Endothelial cell of umbilical vein (primary cell): Measurements from ENCODE around the gene WDR76. TPM values are rescaled to one million over a fixed set of nuclear protein-coding genes. Genes with fewer than 3 reads are reported as not detected.

Experiments used
- BruUV-seq: library from RNA; stranded (reverse); fragments of 400-500 nt; replicated peaks from 2 replicates; lab custom pipeline; 2021; lab: Mats Ljungman, UMichigan
- CTCF ChIA-PET: fragments of 300-600, 350-600 bp; sonication (Branson Sonifier 250); formaldehyde crosslinking; loops from one replicate; lab custom pipeline; 2021; ENCODE audit warnings: antibody characterized with exemption, inconsistent platforms; lab: Charles Lee
- POLR2A ChIA-PET: fragments of 300-600, 350-600 bp; sonication (Branson Sonifier 250); formaldehyde crosslinking; loops from one replicate; lab custom pipeline; 2021; ENCODE audit warnings: antibody characterized with exemption, inconsistent platforms; lab: Charles Lee
- DNase-seq: peaks from one replicate; pipeline ENCODE4 v3.0.0-alpha.2; 2011; ENCODE audit warnings: low read depth, low spot score
- FAIRE-seq: peaks from 2 replicates; lab custom pipeline; 2011; peaks lifted over from hg19 to GRCh38; lab: Jason Lieb, UNC
- H2AFZ ChIP-seq: 2 replicates; pipeline ENCODE4 v1.6.0; 2012; ENCODE audit warnings: low read depth, low read length, control low read depth, inconsistent platforms
- H3K27ac ChIP-seq: 2 replicates; pipeline ENCODE4 v1.5.1; 2011; ENCODE audit warnings: low read depth, mild to moderate bottlenecking, control low read depth, low read length, moderate library complexity; ENCODE audit not compliant: insufficient read depth
- H3K27me3 ChIP-seq, 2 experiments: 2 replicates each; pipeline versions ENCODE4 v1.6.0 to v1.6.1; 2011; ENCODE audit warnings: low read length in 2 of 2, mixed read lengths in 1 of 2; ENCODE audit not compliant: control insufficient read depth in 2 of 2, insufficient read depth in 2 of 2
- H3K36me3 ChIP-seq, 2 experiments: 2 replicates in 1 of 2; 3 replicates in 1 of 2; pipeline ENCODE4 v1.5.1; 2011; ENCODE audit warnings: low read length in 2 of 2, mild to moderate bottlenecking in 1 of 2, moderate library complexity in 1 of 2; ENCODE audit not compliant: control insufficient read depth in 2 of 2, insufficient read depth in 2 of 2; ENCODE audit errors: extremely low read depth in 1 of 2
- H3K4me1 ChIP-seq: 3 replicates; pipeline ENCODE4 v1.5.1; 2011; ENCODE audit warnings: mild to moderate bottlenecking, low read length; ENCODE audit not compliant: control insufficient read depth, insufficient read depth; ENCODE audit errors: extremely low read depth
- H3K4me2 ChIP-seq: 2 replicates; pipeline ENCODE4 v1.6.1; 2011; ENCODE audit warnings: low read length, control low read depth, mixed read lengths; ENCODE audit not compliant: insufficient read depth
- H3K4me3 ChIP-seq, 3 experiments: fragments of 200-600 bp in 1 of 3; sonication (generic), shearing (Covaris generic) in 1 of 3; replicated peaks in 1 of 3; 2 replicates each; pipeline ENCODE4 v1.5.1; 2011 to 2016; ENCODE audit warnings: control low read depth in 3 of 3, low read length in 3 of 3, mild to moderate bottlenecking in 2 of 3, inconsistent platforms in 1 of 3, low read depth in 1 of 3, moderate library complexity in 1 of 3; ENCODE audit not compliant: insufficient read depth in 1 of 3
- H3K79me2 ChIP-seq: 2 replicates; pipeline ENCODE4 v1.6.0; 2012; ENCODE audit warnings: low read length, inconsistent platforms; ENCODE audit not compliant: control insufficient read depth, insufficient read depth
- H3K9ac ChIP-seq: replicated peaks from 2 replicates; pipeline ENCODE3; 2011; ENCODE audit warnings: low read length, control low read depth; ENCODE audit not compliant: insufficient read depth; ENCODE audit errors: extremely low read depth
- H3K9me1 ChIP-seq: replicated peaks from 3 replicates; pipeline ENCODE4 v1.6.0; 2011; ENCODE audit warnings: mild to moderate bottlenecking, low read length; ENCODE audit not compliant: control insufficient read depth, insufficient read depth; ENCODE audit errors: extremely low read depth
- H3K9me3 ChIP-seq: replicated peaks from 2 replicates; pipeline ENCODE4 v1.5.1; 2012; ENCODE audit warnings: low read length, inconsistent platforms; ENCODE audit not compliant: control insufficient read depth, insufficient read depth
- H4K20me1 ChIP-seq: replicated peaks from 2 replicates; pipeline ENCODE3; 2011; ENCODE audit warnings: mild to moderate bottlenecking, low read length; ENCODE audit not compliant: control insufficient read depth, insufficient read depth; ENCODE audit errors: extremely low read depth
- CTCF ChIP-seq, 2 donors: IDR thresholded peaks; 1 replicate in 1 of 2; 2 replicates in 1 of 2; pipeline ENCODE4 v1.5.1; 2011; ENCODE audit warnings: low read length in 2 of 2, mild to moderate bottlenecking in 2 of 2, moderate library complexity in 2 of 2, control low read depth in 1 of 2, inconsistent platforms in 1 of 2, low read depth in 1 of 2; ENCODE audit not compliant: insufficient read depth in 1 of 2; ENCODE audit errors: extremely low read depth in 1 of 2
- EZH2 ChIP-seq: IDR thresholded peaks from 2 replicates; pipeline ENCODE4 v1.6.1; 2012; ENCODE audit warnings: borderline replicate concordance, low read depth, mild to moderate bottlenecking, moderate library complexity, low read length, inconsistent platforms; ENCODE audit not compliant: severe bottlenecking
- FOS ChIP-seq: IDR thresholded peaks from 2 replicates; pipeline ENCODE4 v1.6.1; 2011; ENCODE audit warnings: mild to moderate bottlenecking, low read length, moderate library complexity, borderline replicate concordance; ENCODE audit not compliant: insufficient read depth
- GATA2 ChIP-seq: IDR thresholded peaks from 2 replicates; pipeline ENCODE4 v1.7.0; 2011; ENCODE audit warnings: low read depth, mild to moderate bottlenecking, moderate library complexity, mixed read lengths, low read length; ENCODE audit not compliant: insufficient read length, insufficient read depth
- JUN ChIP-seq: IDR thresholded peaks from 2 replicates; pipeline ENCODE4 v1.6.1; 2011; ENCODE audit warnings: borderline replicate concordance, low read depth; ENCODE audit not compliant: insufficient read length, insufficient read depth
- MAX ChIP-seq: IDR thresholded peaks from 2 replicates; pipeline ENCODE4 v1.6.1; 2011; ENCODE audit not compliant: insufficient read depth, insufficient read length
- MYC ChIP-seq: IDR thresholded peaks from one replicate; pipeline ENCODE4 v1.6.1; 2011; ENCODE audit warnings: mild to moderate bottlenecking, low read depth, low read length
- POLR2A ChIP-seq: IDR thresholded peaks from 2 replicates; pipeline ENCODE4 v1.6.1; 2012; ENCODE audit warnings: low read depth, mild to moderate bottlenecking, control low read depth, low read length
- POLR2AphosphoS5 ChIP-seq: IDR thresholded peaks from 2 replicates; pipeline ENCODE4 v1.6.1; 2012; ENCODE audit warnings: low read depth, mild to moderate bottlenecking, control low read depth, low read length, moderate library complexity; ENCODE audit not compliant: insufficient read depth
- dilution Hi-C: fragments of 300-500 bp; cut with MboI; formaldehyde crosslinking; loops from one replicate; pipeline ENCODE4 v1.15.0; 2019; ENCODE audit warnings: low sequenced_read_pairs; ENCODE audit not compliant: extremely low pct_ligation_motif_present
- intact Hi-C: fragments of 100-400 bp; cut with micrococcal nuclease; formaldehyde crosslinking; loops from one replicate; pipeline ENCODE4 v1.10.0; 2022
- polyA plus RNA-seq, 4 experiments: library from polyadenylated mRNA; depleted of rRNA in 3 of 4; stranded (reverse) in 3 of 4; unstranded in 1 of 4; fragments of >200 nt; gene quantifications; 2 replicates each; pipeline versions ENCODE4 v1.2.1 to v1.2.3, GENCODE V29; 2011 to 2012; ENCODE audit warnings: missing spikeins in 1 of 4
- total RNA-seq: library from RNA; stranded (reverse); gene quantifications from 2 replicates; pipeline ENCODE4 v1.2.3, GENCODE V29; 2021

Gene WDR76
- total and polyA plus RNA-seq, 2 donors (not counting 3 experiments of a cell fraction or from before 2014, with no cell fraction given), result 3.1 to 25.2 TPM

DNA sequence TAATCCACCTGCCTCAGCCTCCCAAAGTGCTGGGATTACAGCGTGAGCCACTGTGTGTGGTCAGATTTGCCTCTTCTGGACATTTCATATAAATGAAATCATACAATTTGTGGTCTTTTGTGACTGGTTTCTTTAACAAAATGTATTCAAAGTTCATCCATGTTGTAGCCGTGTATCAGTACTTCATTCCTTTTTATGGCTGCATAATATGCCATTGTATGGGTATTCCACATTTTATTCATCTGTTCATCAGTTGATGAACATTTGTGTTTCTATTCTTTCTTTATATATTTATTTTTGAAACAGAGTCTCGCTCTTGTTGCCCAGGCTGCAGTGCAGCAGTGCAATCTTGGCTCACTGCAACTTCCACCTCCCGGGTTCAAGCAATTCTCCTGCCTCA lies 25.8 kb downstream of the WDR76 start:
- CTCF ChIA-PET, result interaction anchor here (0.6 kb wide), 1 partner anchor 345 kb away, joined by 3 read pairs; no protein-coding TSS in a partner anchor
- H3K4me1 ChIP-seq, result no peaks in the 10 kb centered on the region
- H3K4me3 ChIP-seq, result no peak overlapping the region
- H3K4me2 ChIP-seq, result no peak overlapping the region
- no peak for FAIRE-seq
- BruUV-seq, result no TSS peak
- no peaks in the 10 kb centered on the region for H3K9me3 ChIP-seq
- peaks cover 0 to 7% of the 10 kb centered on the region in 2 experiments for H3K36me3 ChIP-seq
- POLR2A ChIA-PET, result no interaction called here
- no peak overlapping the region for H3K9ac ChIP-seq
- intact Hi-C loops (no loop called here), dilution Hi-C loops (no loop called here)
- H4K20me1 ChIP-seq, result no peaks in the 10 kb centered on the region
- TF ChIP-seq MAX (no peak), JUN (no peak), FOS (no peak), POLR2AphosphoS5 (no peak), POLR2A (no peak), CTCF (IDR thresholded peaks at IDR 0.05; ENCODE audit: extremely low read depth in 1 of 2, insufficient read depth in 1 of 2, low read depth in 1 of 2, low read length in 2 of 2) (no peak), EZH2 (no peak), GATA2 (no peak), MYC (no peak)
- no peak for DNase-seq
- no peaks in the 10 kb centered on the region for H3K79me2 ChIP-seq
- H3K9me1 ChIP-seq, result no peaks in the 10 kb centered on the region
- H3K27ac ChIP-seq, result no peak overlapping the region
- no peaks in the 10 kb centered on the region for H3K27me3 ChIP-seq
- H2AFZ ChIP-seq, result no peak overlapping the region
